MM.1S (cell line): ENCODE measurements around the gene NAA10.
A peak's percentile ranks its signal among the peaks of the same experiment; 100 is the strongest.

Experiments used
- DNase-seq: peaks from one replicate; pipeline ENCODE4 v3.0.0-alpha.2; 2015
- H2AFZ ChIP-seq: fragments of 300-600 bp; sonication (generic); 2 replicates; pipeline ENCODE4 v1.6.0; 2016; ENCODE audit warnings: antibody characterized with exemption, low read length
- H3F3A ChIP-seq: fragments of 300-600 bp; sonication (generic); 2 replicates; pipeline ENCODE4 v1.6.1; 2016; ENCODE audit warnings: mild to moderate bottlenecking, antibody characterized with exemption, low read length, moderate library complexity, mixed read lengths; ENCODE audit not compliant: insufficient read depth
- H3K27ac ChIP-seq: fragments of 300-600 bp; sonication (generic); 2 replicates; pipeline ENCODE4 v1.5.1; 2016; ENCODE audit warnings: mild to moderate bottlenecking, low read length
- H3K27me3 ChIP-seq: fragments of 300-600 bp; sonication (generic); replicated peaks from 2 replicates; pipeline ENCODE4 v1.6.0; 2016; ENCODE audit warnings: low read length; ENCODE audit not compliant: insufficient read depth
- H3K36me3 ChIP-seq: fragments of 300-600 bp; sonication (generic); replicated peaks from 2 replicates; pipeline ENCODE4 v1.6.1; 2016; ENCODE audit warnings: mild to moderate bottlenecking, low read length, mixed read lengths; ENCODE audit not compliant: insufficient read depth
- H3K4me1 ChIP-seq: fragments of 300-600 bp; sonication (generic); 2 replicates; pipeline ENCODE4 v1.6.1; 2016; ENCODE audit warnings: low read length, mixed read lengths
- H3K4me2 ChIP-seq: fragments of 300-600 bp; sonication (generic); 2 replicates; pipeline ENCODE4 v1.6.0; 2016; ENCODE audit warnings: low read depth, low read length
- H3K4me3 ChIP-seq: fragments of 300-600 bp; sonication (generic); 2 replicates; pipeline ENCODE4 v1.5.1; 2016; ENCODE audit warnings: low read length, mixed read lengths
- H3K79me2 ChIP-seq: fragments of 300-600 bp; sonication (generic); 2 replicates; pipeline ENCODE4 v1.6.1; 2016; ENCODE audit warnings: mixed run types, low read length, mixed read lengths
- H3K9ac ChIP-seq: fragments of 300-600 bp; sonication (generic); 2 replicates; pipeline ENCODE4 v1.6.1; 2016; ENCODE audit warnings: low read length, mixed read lengths
- H3K9me2 ChIP-seq: fragments of 300-600 bp; sonication (generic); replicated peaks from 2 replicates; pipeline ENCODE4 v1.6.1; 2016; ENCODE audit warnings: mild to moderate bottlenecking, low read length, mixed read lengths; ENCODE audit not compliant: insufficient read depth
- H3K9me3 ChIP-seq: fragments of 300-600 bp; sonication (generic); replicated peaks from 2 replicates; pipeline ENCODE4 v1.6.1; 2016; ENCODE audit warnings: mild to moderate bottlenecking, low read length, mixed read lengths; ENCODE audit not compliant: insufficient read depth
- H4K20me1 ChIP-seq: fragments of 300-600 bp; sonication (generic); 2 replicates; pipeline ENCODE4 v1.6.1; 2016; ENCODE audit warnings: mild to moderate bottlenecking, low read length, moderate library complexity, mixed read lengths; ENCODE audit not compliant: insufficient read depth
- CTCF ChIP-seq: fragments of 300-600 bp; sonication (generic); IDR thresholded peaks from 2 replicates; pipeline ENCODE4 v1.5.1; 2016; ENCODE audit warnings: antibody characterized with exemption, low read length, mixed read lengths
- EZH2 ChIP-seq: fragments of 300-600 bp; sonication (generic); optimal IDR thresholded peaks from 2 replicates; pipeline ENCODE3; 2017; ENCODE audit warnings: low read depth, mild to moderate bottlenecking, antibody characterized with exemption, low read length, mixed read lengths
- EZH2phosphoT487 ChIP-seq: fragments of 300-600 bp; sonication (generic); IDR thresholded peaks from 2 replicates; pipeline ENCODE4 v1.6.1; 2018; ENCODE audit warnings: antibody characterized with exemption, low read length

NAA10 gene

GRCh38 chrX:153934148-153934761, 582 bp downstream of the NAA10 start:
- peaks cover 4% of the 10 kb centered on the region; the same call in 1 of the 2 replicates for H3K4me1 ChIP-seq
- H4K20me1 ChIP-seq = no peaks in the 10 kb centered on the region
- H3K9me3 ChIP-seq = no peaks in the 10 kb centered on the region
- H3K27me3 ChIP-seq = no peaks in the 10 kb centered on the region
- H3K4me3 ChIP-seq = peak overlapping the region; percentile 70
- peaks cover 41% of the 10 kb centered on the region for H3K79me2 ChIP-seq
- H3K36me3 ChIP-seq = no peaks in the 10 kb centered on the region
- H3K9me2 ChIP-seq = no peaks in the 10 kb centered on the region
- 0 out of 2 replicates have a peak, but pooled peaks cover 4% of the 10 kb centered on the region for H3F3A ChIP-seq
- no peak overlapping the region for H2AFZ ChIP-seq
- peak overlapping the region; percentile 72 for H3K9ac ChIP-seq
- DNase-seq = no peak
- TF ChIP-seq EZH2 = no peak
- no peak for TF ChIP-seq EZH2phosphoT487
- no peak for TF ChIP-seq CTCF
- H3K27ac ChIP-seq = no peak overlapping the region
- peak overlapping the region; percentile 72 for H3K4me2 ChIP-seq

- peaks cover 41% of the 10 kb centered on the region for H3K79me2 ChIP-seq
- H3K27me3 ChIP-seq = no peaks in the 10 kb centered on the region
- peak overlapping the region; percentile 70 for H3K4me3 ChIP-seq
- DNase-seq = no peak
- H3K4me1 ChIP-seq = peaks cover 8% of the 10 kb centered on the region; the same call in 1 of the 2 replicates
- H3K9ac ChIP-seq = peak overlapping the region; percentile 72; the same call in 1 of the 2 replicates
- no peaks in the 10 kb centered on the region for H3K9me3 ChIP-seq
- TF ChIP-seq EZH2phosphoT487 (no peak), CTCF (no peak), EZH2 (no peak)
- no peak overlapping the region for H3K27ac ChIP-seq
- no peak overlapping the region for H2AFZ ChIP-seq
- 0 out of 2 replicates have a peak, but pooled peaks cover 4% of the 10 kb centered on the region for H3F3A ChIP-seq
- peak overlapping the region; percentile 72 for H3K4me2 ChIP-seq
- H3K36me3 ChIP-seq = no peaks in the 10 kb centered on the region
- H4K20me1 ChIP-seq = no peaks in the 10 kb centered on the region
- no peaks in the 10 kb centered on the region for H3K9me2 ChIP-seq
These were observed 1.1 kb downstream of the NAA10 start for GRCh38 chrX:153933748-153934147.

GRCh38 chrX:153932220-153932915, 2.5 kb downstream of the NAA10 start:
- no peak for TF ChIP-seq EZH2
- TF ChIP-seq CTCF = no peak
- no peak for TF ChIP-seq EZH2phosphoT487
- Histone ChIP-seq H2AFZ (no peak overlapping the region), H3K36me3 (no peaks in the 10 kb centered on the region), H3K27me3 (no peaks in the 10 kb centered on the region), H3K9ac (no peak overlapping the region), H3K9me3 (no peaks in the 10 kb centered on the region), H3K4me3 (no peak overlapping the region), H3K4me1 (peaks cover 8% of the 10 kb centered on the region; the same call in 1 of the 2 replicates), H3K4me2 (no peak overlapping the region), H3K27ac (no peak overlapping the region), H3K79me2 (peaks cover 41% of the 10 kb centered on the region), H3K9me2 (no peaks in the 10 kb centered on the region), H3F3A (peaks cover 9% of the 10 kb centered on the region; the same call in 1 of the 2 replicates), H4K20me1 (no peaks in the 10 kb centered on the region)
- DNase-seq = no peak
